Endothelial cell (in vitro differentiated cells): ENCODE data around the gene CGN. TPM values are rescaled to one million over a fixed set of nuclear protein-coding genes. Genes with fewer than 3 reads are reported as not detected.

Experiments
- DNase-seq: peaks from one replicate; pipeline ENCODE4 v3.0.0; 2021; ENCODE audit warnings: low spot score
- H3K27ac Mint-ChIP-seq: one replicate; pipeline ENCODE4 v1.8.0; 2021; ENCODE audit warnings: mixed read lengths, inconsistent platforms; ENCODE audit not compliant: unreplicated experiment
- H3K27me3 Mint-ChIP-seq: one replicate; pipeline ENCODE4 v1.8.0; 2021; ENCODE audit warnings: mild to moderate bottlenecking, moderate library complexity, mixed read lengths, inconsistent platforms; ENCODE audit not compliant: unreplicated experiment
- H3K36me3 Mint-ChIP-seq: one replicate; pipeline ENCODE4 v1.8.0; 2021; ENCODE audit warnings: mild to moderate bottlenecking, low read depth, mixed read lengths, inconsistent platforms; ENCODE audit not compliant: unreplicated experiment
- H3K4me1 Mint-ChIP-seq: one replicate; pipeline ENCODE4 v1.8.0; 2021; ENCODE audit warnings: mild to moderate bottlenecking, mixed read lengths, inconsistent platforms; ENCODE audit not compliant: unreplicated experiment
- H3K4me3 Mint-ChIP-seq: one replicate; pipeline ENCODE4 v1.8.0; 2021; ENCODE audit warnings: mild to moderate bottlenecking, mixed read lengths, inconsistent platforms; ENCODE audit not compliant: unreplicated experiment
- H3K9me3 Mint-ChIP-seq: one replicate; pipeline ENCODE4 v1.8.0; 2021; ENCODE audit warnings: mixed read lengths, inconsistent platforms; ENCODE audit not compliant: unreplicated experiment
- CTCF ChIP-seq: fragments of 200-600 bp; sonication (generic); IDR thresholded peaks from one replicate; pipeline ENCODE4 v1.5.0; 2021; ENCODE audit warnings: antibody characterized with exemption; ENCODE audit not compliant: unreplicated experiment
- total RNA-seq: library from RNA; stranded (reverse); fragmentation: NEBNext Ultra II Directional; extraction: Animal tissue kit (Norgen Biotek cat#: 25700); gene quantifications from one replicate; pipeline ENCODE4 v1.2.1, GENCODE V29; 2021; ENCODE audit not compliant: unreplicated experiment

CGN gene
- total RNA-seq, 1 donor from 2014 or later, result 50.7 TPM

DNA sequence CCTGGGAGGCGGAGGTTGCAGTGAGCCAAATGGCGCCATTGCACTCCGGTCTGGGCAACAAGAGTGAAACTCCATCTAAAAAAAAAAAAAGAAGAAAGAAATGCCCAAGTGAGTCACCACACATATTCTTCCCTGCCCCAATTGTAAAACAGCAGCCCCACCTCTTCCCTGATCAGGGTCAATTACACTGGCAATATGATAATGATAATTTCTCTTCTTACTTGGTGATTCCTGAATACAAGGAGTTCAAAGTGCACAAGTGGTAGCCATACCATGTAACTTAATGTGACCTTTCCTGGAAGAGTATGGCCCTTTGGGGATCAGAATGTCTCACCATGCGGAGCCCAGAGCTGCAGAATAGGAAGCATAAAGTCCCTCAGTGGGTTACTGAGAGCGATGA, 11.8 kb upstream of the CGN start:
- no peak for TF ChIP-seq CTCF
- H3K36me3 Mint-ChIP-seq, result peaks cover 3% of the 10 kb centered on the region
- peaks cover 32% of the 10 kb centered on the region for H3K4me1 Mint-ChIP-seq
- H3K27ac Mint-ChIP-seq, result no peak overlapping the region
- H3K9me3 Mint-ChIP-seq, result no peaks in the 10 kb centered on the region
- peaks cover 2% of the 10 kb centered on the region for H3K27me3 Mint-ChIP-seq
- no peak overlapping the region for H3K4me3 Mint-ChIP-seq
- no peak for DNase-seq

DNA sequence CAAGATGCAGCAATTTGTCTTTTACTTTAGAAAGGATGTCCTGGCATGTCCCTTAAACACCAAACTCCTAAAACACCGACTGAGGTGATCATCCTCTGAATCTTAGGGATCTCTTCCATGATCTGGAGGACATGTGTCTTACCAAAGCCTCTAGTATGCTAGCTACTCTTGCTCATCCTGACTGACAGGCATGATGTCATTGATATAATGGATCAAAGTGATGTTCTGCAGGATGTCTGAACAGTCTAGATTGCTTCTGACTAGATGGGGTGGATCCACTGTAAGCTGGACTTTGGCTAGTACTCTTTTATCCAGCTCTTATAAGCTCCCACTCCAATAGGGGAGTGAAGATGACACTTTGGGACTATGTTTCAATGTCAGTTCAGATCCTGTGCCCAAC, 11.3 kb upstream of the CGN start:
- DNase-seq, result no peak
- H3K4me3 Mint-ChIP-seq, result no peak overlapping the region
- H3K9me3 Mint-ChIP-seq, result no peaks in the 10 kb centered on the region
- no peak for TF ChIP-seq CTCF
- H3K36me3 Mint-ChIP-seq, result peaks cover 3% of the 10 kb centered on the region
- H3K27ac Mint-ChIP-seq, result no peak overlapping the region
- peaks cover 2% of the 10 kb centered on the region for H3K27me3 Mint-ChIP-seq
- H3K4me1 Mint-ChIP-seq, result peaks cover 32% of the 10 kb centered on the region

GRCh38 chr1:151501474-151501873, 9.7 kb upstream of the CGN start:
- Mint-ChIP-seq H3K4me3 (no peak overlapping the region), H3K36me3 (peaks cover 10% of the 10 kb centered on the region), H3K9me3 (no peaks in the 10 kb centered on the region), H3K27ac (no peak overlapping the region), H3K27me3 (peaks cover 2% of the 10 kb centered on the region), H3K4me1 (peaks cover 24% of the 10 kb centered on the region)
- DNase-seq, result no peak
- TF ChIP-seq CTCF, result no peak

GRCh38 chr1:151502035-151502700, 9.0 kb upstream of the CGN start:
- Mint-ChIP-seq H3K9me3 (no peaks in the 10 kb centered on the region), H3K27me3 (peaks cover 2% of the 10 kb centered on the region), H3K4me1 (peaks cover 24% of the 10 kb centered on the region), H3K4me3 (no peak overlapping the region), H3K27ac (no peak overlapping the region), H3K36me3 (peaks cover 13% of the 10 kb centered on the region)
- DNase-seq, result no peak
- no peak for TF ChIP-seq CTCF

GRCh38 chr1:151502859-151503780, 8.1 kb upstream of the CGN start:
- H3K27ac Mint-ChIP-seq, result no peak overlapping the region
- no peak for DNase-seq
- H3K36me3 Mint-ChIP-seq, result peaks cover 15% of the 10 kb centered on the region
- H3K4me3 Mint-ChIP-seq, result no peak overlapping the region
- no peak for TF ChIP-seq CTCF
- no peaks in the 10 kb centered on the region for H3K9me3 Mint-ChIP-seq
- H3K27me3 Mint-ChIP-seq, result peaks cover 2% of the 10 kb centered on the region
- peaks cover 24% of the 10 kb centered on the region for H3K4me1 Mint-ChIP-seq
